Glutamatergic neuron (in vitro differentiated cells): ENCODE measurements around the gene ACSL5. TPM values are rescaled to one million over a fixed set of nuclear protein-coding genes. Genes with fewer than 3 reads are reported as not detected.

ENCODE experiments used
- DNase-seq: peaks from one replicate; pipeline ENCODE4 v3.0.0; 2022
- H3K27ac Mint-ChIP-seq: one replicate; pipeline ENCODE4 v1.8.0; 2020; ENCODE audit warnings: mild to moderate bottlenecking, mixed read lengths, inconsistent platforms; ENCODE audit not compliant: unreplicated experiment
- H3K27me3 Mint-ChIP-seq: one replicate; pipeline ENCODE4 v1.8.0; 2020; ENCODE audit warnings: mild to moderate bottlenecking, moderate library complexity, mixed read lengths, inconsistent platforms; ENCODE audit not compliant: unreplicated experiment
- H3K36me3 Mint-ChIP-seq: one replicate; pipeline ENCODE4 v1.8.0; 2020; ENCODE audit warnings: mild to moderate bottlenecking, mixed read lengths, inconsistent platforms; ENCODE audit not compliant: unreplicated experiment
- H3K4me1 Mint-ChIP-seq: one replicate; pipeline ENCODE4 v1.8.0; 2020; ENCODE audit warnings: mild to moderate bottlenecking, low read depth, mixed read lengths, inconsistent platforms; ENCODE audit not compliant: unreplicated experiment
- H3K4me3 Mint-ChIP-seq: one replicate; pipeline ENCODE4 v1.8.0; 2020; ENCODE audit warnings: mild to moderate bottlenecking, mixed read lengths, inconsistent platforms; ENCODE audit not compliant: unreplicated experiment
- H3K9me3 Mint-ChIP-seq: one replicate; pipeline ENCODE4 v1.8.0; 2020; ENCODE audit warnings: mild to moderate bottlenecking, moderate library complexity, mixed read lengths, inconsistent platforms; ENCODE audit not compliant: unreplicated experiment
- CTCF ChIP-seq: fragments of 200-600 bp; sonication (generic); IDR thresholded peaks from one replicate; pipeline ENCODE4 v1.5.0; 2021; ENCODE audit not compliant: partially characterized antibody, unreplicated experiment
- total RNA-seq: library from RNA; stranded (reverse); fragmentation: NEBNext Ultra II Directional; extraction: Animal tissue kit (Norgen Biotek cat#: 25700); gene quantifications from one replicate; pipeline ENCODE4 v1.2.1, GENCODE V29; 2021; ENCODE audit not compliant: unreplicated experiment

Gene ACSL5
- total RNA-seq, 1 donor from 2014 or later, result not detected

- DNase-seq, result no peak
- H3K27me3 Mint-ChIP-seq, result no peaks in the 10 kb centered on the region
- H3K4me3 Mint-ChIP-seq, result no peak overlapping the region
- no peaks in the 10 kb centered on the region for H3K36me3 Mint-ChIP-seq
- no peak overlapping the region for H3K27ac Mint-ChIP-seq
- no peak for TF ChIP-seq CTCF
- H3K4me1 Mint-ChIP-seq, result no peaks in the 10 kb centered on the region
- no peaks in the 10 kb centered on the region for H3K9me3 Mint-ChIP-seq
Measured at GRCh38 chr10:112407696-112408095, 33.8 kb downstream of the ACSL5 start.

- Mint-ChIP-seq H3K27me3 (no peaks in the 10 kb centered on the region), H3K27ac (no peak overlapping the region)
- TF ChIP-seq CTCF, result no peak
Measured at GRCh38 chr10:112409299-112409698, 35.4 kb downstream of the ACSL5 start.

GRCh38 chr10:112409755-112410154 is 35.8 kb downstream of the ACSL5 start:
- Mint-ChIP-seq H3K27ac (no peak overlapping the region), H3K9me3 (no peaks in the 10 kb centered on the region), H3K4me1 (no peaks in the 10 kb centered on the region), H3K36me3 (no peaks in the 10 kb centered on the region), H3K4me3 (no peak overlapping the region), H3K27me3 (no peaks in the 10 kb centered on the region)
- DNase-seq, result no peak
- TF ChIP-seq CTCF, result no peak

More at GRCh38 chr10:112409299-112409698, 35.4 kb downstream of the ACSL5 start:
- no peaks in the 10 kb centered on the region for H3K4me1 Mint-ChIP-seq
- DNase-seq, result no peak
- H3K9me3 Mint-ChIP-seq, result no peaks in the 10 kb centered on the region
- H3K4me3 Mint-ChIP-seq, result no peak overlapping the region
- H3K36me3 Mint-ChIP-seq, result no peaks in the 10 kb centered on the region

GRCh38 chr10:112412696-112413095 is 38.8 kb downstream of the ACSL5 start:
- Mint-ChIP-seq H3K27me3 (no peaks in the 10 kb centered on the region), H3K27ac (no peak overlapping the region), H3K4me3 (no peak overlapping the region), H3K9me3 (peaks cover 4% of the 10 kb centered on the region), H3K36me3 (no peaks in the 10 kb centered on the region), H3K4me1 (no peaks in the 10 kb centered on the region)
- no peak for TF ChIP-seq CTCF
- no peak for DNase-seq

GRCh38 chr10:112421731-112422130 is 47.8 kb downstream of the ACSL5 start:
- peaks cover 2% of the 10 kb centered on the region for H3K4me1 Mint-ChIP-seq
- H3K9me3 Mint-ChIP-seq, result peaks cover 3% of the 10 kb centered on the region
- H3K36me3 Mint-ChIP-seq, result no peaks in the 10 kb centered on the region
- DNase-seq, result no peak
- no peak overlapping the region for H3K4me3 Mint-ChIP-seq
- no peaks in the 10 kb centered on the region for H3K27me3 Mint-ChIP-seq
- H3K27ac Mint-ChIP-seq, result no peak overlapping the region
- no peak for TF ChIP-seq CTCF
